NCI-H2196 (cell line): ENCODE results near the gene C2orf72.
"Not testable (repeated sequence)": the region's sequence is repeated elsewhere in the genome, so short reads cannot be mapped to it uniquely, and the experiment has no call there.

Experiments
- DNase-seq: peaks from one replicate; lab custom pipeline; 2025; ENCODE audit not compliant: unreplicated experiment; lab: John Stamatoyannopoulos, UW

Gene C2orf72

DNA sequence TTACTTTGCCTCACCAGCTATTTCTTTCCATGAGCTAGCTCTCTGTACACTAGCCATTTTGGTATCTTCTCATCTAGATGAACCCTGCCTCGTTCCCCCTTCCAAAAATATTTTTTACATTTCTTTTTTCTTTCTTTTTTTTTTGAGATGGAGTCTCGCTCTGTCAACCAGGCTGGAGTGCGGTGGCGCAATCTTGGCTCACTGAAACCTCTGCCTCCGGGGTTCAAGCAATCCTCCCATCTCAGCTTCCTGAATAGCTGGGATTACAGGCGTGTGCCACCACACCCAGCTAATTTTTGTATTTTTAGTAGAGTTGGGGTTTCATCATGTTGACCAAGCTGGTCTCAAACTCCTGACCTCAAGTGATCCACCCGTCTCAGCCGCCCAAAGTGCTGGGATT lies 30.2 kb downstream of the C2orf72 start:
- DNase-seq = not testable (repeated sequence)

DNA sequence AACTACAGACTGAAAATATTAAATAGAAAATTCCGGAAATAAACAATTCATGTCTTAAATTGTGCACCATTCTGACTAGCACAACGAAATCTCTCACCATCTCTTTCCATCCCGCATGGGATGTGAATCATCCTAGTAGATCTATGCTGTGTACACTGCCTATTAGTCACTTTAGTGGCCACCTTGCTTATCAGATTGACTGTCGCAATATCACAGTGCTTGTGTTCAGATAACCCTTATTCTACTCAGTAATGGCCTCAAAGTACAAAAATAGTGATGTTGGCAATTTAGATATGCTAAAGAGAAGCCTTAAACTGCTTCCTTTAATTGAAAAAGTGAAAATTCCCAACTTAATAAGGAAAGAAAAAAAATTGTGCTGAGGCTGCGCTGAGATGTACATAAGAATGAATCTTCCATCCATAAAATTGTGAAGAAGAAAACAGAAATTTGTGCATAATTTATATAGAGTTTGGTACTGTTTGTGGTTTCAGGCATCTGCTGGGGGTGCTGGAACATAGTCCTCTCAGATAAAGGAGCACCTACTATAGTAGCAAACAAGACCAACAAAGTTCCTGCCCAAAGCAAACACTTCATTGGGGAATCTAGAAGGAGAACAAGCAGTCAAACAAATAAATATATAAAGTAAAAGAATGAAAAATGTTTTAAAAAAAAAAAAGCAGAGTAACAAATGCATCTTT lies 31.4 kb downstream of the C2orf72 start:
- no peak for DNase-seq

DNA sequence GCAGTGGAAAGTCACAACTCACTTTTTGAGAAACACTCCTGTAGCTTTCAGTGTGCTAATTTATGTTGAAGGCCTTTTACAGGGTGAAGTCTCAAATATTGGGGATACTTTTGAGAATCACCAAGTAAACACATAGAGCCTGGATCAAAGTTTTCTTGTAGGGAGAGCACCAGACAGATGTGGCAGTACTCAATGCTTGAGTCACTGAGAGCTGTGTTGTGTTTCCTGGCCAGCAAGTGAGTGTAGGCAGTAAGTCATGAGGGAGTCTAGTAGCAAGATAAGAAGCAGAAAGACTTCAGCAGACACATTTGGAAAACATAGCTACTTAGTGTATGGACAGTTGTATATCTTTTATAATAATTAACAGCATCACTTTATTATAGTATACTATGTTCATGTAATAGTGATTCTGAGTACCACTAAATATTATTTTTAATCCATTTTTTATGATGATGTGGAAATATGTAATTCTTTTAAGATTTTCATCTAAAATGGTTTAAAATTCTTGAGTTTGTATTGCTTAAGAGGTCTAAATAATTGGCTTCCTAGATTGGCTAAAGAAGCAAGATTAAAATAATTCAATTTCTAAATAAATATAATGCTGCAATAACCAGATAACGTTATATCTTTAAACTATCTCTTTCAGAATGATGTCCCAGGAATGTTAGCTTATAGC lies 32.2 kb downstream of the C2orf72 start:
- no peak for DNase-seq

DNA sequence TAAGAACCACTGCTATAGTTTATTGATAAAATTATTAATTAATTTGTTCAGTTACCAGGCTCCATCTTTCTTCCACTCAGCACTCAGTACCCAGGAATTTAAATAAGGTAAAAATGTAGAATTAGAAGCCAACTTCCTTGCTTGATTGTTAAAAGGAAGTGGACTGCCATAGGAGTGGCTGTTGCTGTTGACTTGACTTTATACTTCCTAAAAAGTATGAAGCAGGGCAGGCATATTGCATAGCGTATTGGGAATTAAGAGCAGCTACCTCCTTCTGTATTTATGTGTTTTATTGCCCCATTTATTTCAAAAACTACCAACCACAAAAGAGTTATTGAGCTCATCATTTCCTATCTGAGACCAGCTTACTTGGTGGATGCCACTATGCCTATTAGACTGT lies 47.2 kb downstream of the C2orf72 start:
- no peak for DNase-seq

DNA sequence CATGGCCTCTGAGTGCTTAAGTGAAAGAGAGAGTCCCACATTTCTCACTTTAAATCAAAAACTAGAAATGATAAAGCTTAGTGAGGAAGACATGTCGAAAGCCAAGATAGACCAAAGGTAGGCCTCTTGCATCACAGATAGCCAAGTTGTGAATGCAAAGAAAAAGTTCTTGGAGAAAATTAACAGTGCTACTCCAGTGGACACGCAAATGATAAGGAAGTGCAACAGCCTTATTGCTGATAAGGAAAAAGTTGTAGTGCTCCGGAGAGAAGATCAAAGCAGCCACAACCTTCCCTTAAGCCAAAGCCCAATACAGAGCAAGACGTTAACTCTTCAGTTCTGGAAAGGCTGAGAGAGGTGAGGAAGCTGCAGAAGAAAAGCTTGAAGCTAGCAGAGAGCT lies 51.4 kb downstream of the C2orf72 start:
- DNase-seq = no peak

DNA sequence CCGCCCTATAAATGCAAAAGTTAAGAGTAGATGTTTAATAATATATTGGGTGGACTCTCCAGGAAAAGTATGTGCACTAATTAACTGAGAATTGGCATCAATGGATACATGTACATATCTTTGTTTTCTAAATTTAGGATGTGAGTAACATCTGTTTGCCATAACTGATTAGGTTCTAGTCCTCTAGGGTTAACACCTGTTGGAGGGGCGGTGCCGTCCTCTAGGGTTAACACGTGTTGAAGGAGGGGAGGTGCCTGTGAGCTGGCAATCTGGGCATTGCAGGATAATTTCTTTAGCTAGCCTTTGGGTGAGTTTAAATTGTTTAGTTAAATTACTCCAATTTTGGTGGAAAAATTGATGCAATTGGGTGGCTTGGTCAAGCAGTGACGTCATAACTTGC lies 56.6 kb downstream of the C2orf72 start:
- DNase-seq = no peak

DNA sequence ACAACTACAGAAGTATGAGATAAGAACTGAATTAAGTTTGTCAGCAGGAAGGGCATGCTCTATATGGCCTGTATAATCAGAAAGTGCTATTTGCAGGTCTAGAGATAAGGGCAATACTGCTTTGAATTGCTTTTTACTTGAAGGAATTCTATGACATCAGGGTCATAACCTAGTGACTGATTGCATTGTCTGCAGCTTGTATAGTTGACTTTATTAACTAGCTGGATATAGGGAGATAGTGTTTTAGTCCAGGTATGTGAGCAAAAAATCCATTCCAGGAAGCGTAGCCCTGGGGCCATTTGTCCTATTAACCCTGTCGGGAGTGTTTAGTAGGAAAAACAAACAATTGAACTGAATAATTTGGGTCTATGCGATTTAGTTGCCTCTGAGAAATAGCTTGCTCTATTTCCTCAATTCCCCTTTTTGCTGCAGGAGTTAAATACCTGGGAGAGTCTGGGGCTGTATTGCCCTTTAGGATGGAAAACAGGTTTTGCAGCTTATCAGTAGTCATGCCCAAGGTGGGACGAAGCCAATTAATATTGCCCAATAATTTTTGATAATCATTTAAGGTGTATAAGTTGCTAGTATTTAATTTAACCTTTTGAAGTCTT lies 57.5 kb downstream of the C2orf72 start:
- no peak for DNase-seq
